PC-3 (cell line): Measurements from ENCODE around the gene MRC2. TPM values are rescaled to one million over a fixed set of nuclear protein-coding genes. Genes with fewer than 3 reads are reported as not detected.

Experiments
- ATAC-seq: fragments of 200-7000 bp; cut with Tn5 transposase; 2 replicates; pipeline ENCODE4 v1.9.1; 2020; ENCODE audit warnings: mild to moderate bottlenecking, moderate library complexity
- BruUV-seq: library from RNA; stranded (reverse); fragments of 400-500 nt; replicated peaks from 2 replicates; lab custom pipeline; 2021; lab: Mats Ljungman, UMichigan
- CTCF ChIA-PET: fragments of 300-600 bp; sonication (Branson Sonifier 250); formaldehyde crosslinking; loops from one replicate; lab custom pipeline; 2022; ENCODE audit warnings: antibody characterized with exemption; lab: Charles Lee
- POLR2A ChIA-PET: fragments of 300-600 bp; sonication (Branson Sonifier 250); formaldehyde crosslinking; loops from one replicate; lab custom pipeline; 2022; ENCODE audit warnings: antibody characterized with exemption; ENCODE audit not compliant: unreplicated experiment; lab: Charles Lee
- DNase-seq: peaks from one replicate; pipeline ENCODE4 v3.0.0-alpha.2; 2015
- H2AFZ ChIP-seq: fragments of 300-600 bp; sonication (generic); 2 replicates; pipeline ENCODE4 v1.6.0; 2016; ENCODE audit warnings: antibody characterized with exemption, low read length
- H3F3A ChIP-seq: fragments of 300-600 bp; sonication (generic); one replicate; pipeline ENCODE4 v1.6.0; 2017; ENCODE audit warnings: antibody characterized with exemption, low read length, control low read depth, mild to moderate bottlenecking; ENCODE audit not compliant: unreplicated experiment
- H3K27ac ChIP-seq: fragments of 300-600 bp; sonication (generic); 2 replicates; pipeline ENCODE4 v1.5.1; 2016; ENCODE audit warnings: mild to moderate bottlenecking, low read length
- H3K27me3 ChIP-seq: fragments of 300-600 bp; sonication (generic); 2 replicates; pipeline ENCODE4 v1.6.1; 2016; ENCODE audit warnings: low read length, mixed read lengths
- H3K36me3 ChIP-seq: fragments of 300-600 bp; sonication (generic); 2 replicates; pipeline ENCODE4 v1.6.1; 2016; ENCODE audit warnings: low read depth, mixed run types, low read length, mixed read lengths
- H3K4me1 ChIP-seq: fragments of 300-600 bp; sonication (generic); 2 replicates; pipeline ENCODE4 v1.5.1; 2016; ENCODE audit warnings: low read length; ENCODE audit not compliant: insufficient read depth
- H3K4me2 ChIP-seq: fragments of 300-600 bp; sonication (generic); 2 replicates; pipeline ENCODE4 v1.6.0; 2016; ENCODE audit warnings: low read length
- H3K4me3 ChIP-seq: fragments of 300-600 bp; sonication (generic); 2 replicates; pipeline ENCODE4 v1.5.1; 2016; ENCODE audit warnings: mild to moderate bottlenecking, low read length, mixed read lengths
- H3K79me2 ChIP-seq: fragments of 300-600 bp; sonication (generic); 2 replicates; pipeline ENCODE4 v1.6.1; 2017; ENCODE audit warnings: low read length, mixed read lengths
- H3K9ac ChIP-seq: fragments of 300-600 bp; sonication (generic); 2 replicates; pipeline ENCODE4 v1.6.0; 2016; ENCODE audit warnings: mild to moderate bottlenecking, low read length
- H3K9me2 ChIP-seq: fragments of 300-600 bp; sonication (generic); replicated peaks from 2 replicates; pipeline ENCODE4 v1.6.1; 2016; ENCODE audit warnings: mixed run types, low read length, mixed read lengths
- H3K9me3 ChIP-seq: fragments of 300-600 bp; sonication (generic); 2 replicates; pipeline ENCODE4 v1.6.1; 2016; ENCODE audit warnings: low read length, mixed read lengths
- H4K20me1 ChIP-seq: fragments of 300-600 bp; sonication (generic); 2 replicates; pipeline ENCODE4 v1.6.1; 2016; ENCODE audit warnings: low read length, mixed read lengths
- EZH2 ChIP-seq: fragments of 300-600 bp; sonication (generic); IDR thresholded peaks from one replicate; pipeline ENCODE4 v1.6.1; 2017; ENCODE audit warnings: antibody characterized with exemption, mild to moderate bottlenecking, low read length; ENCODE audit not compliant: unreplicated experiment
- EZH2phosphoT487 ChIP-seq: fragments of 300-600 bp; sonication (generic); IDR thresholded peaks from 2 replicates; pipeline ENCODE4 v1.6.1; 2018; ENCODE audit warnings: mild to moderate bottlenecking, antibody characterized with exemption, low read length, borderline replicate concordance
- intact Hi-C: fragments of 100-400 bp; cut with micrococcal nuclease; formaldehyde crosslinking; loops from 2 replicates; pipeline ENCODE4 v1.9.0; 2023
- total RNA-seq: library from RNA; depleted of rRNA; stranded (reverse); fragments of >200 nt; gene quantifications from 2 replicates; pipeline ENCODE4 v1.2.3, GENCODE V29; 2014
- TF ChIP-seq, protein P1 (sequence below): fragments of 300-600 bp; sonication (generic); conservative IDR thresholded peaks from 2 replicates; pipeline ENCODE4 v1.5.1; 2017; ENCODE audit warnings: antibody characterized with exemption, low read depth, mild to moderate bottlenecking, low read length

The MRC2 gene
- total RNA-seq, 1 experiment from 2014 or later = 13.5 TPM

DNA sequence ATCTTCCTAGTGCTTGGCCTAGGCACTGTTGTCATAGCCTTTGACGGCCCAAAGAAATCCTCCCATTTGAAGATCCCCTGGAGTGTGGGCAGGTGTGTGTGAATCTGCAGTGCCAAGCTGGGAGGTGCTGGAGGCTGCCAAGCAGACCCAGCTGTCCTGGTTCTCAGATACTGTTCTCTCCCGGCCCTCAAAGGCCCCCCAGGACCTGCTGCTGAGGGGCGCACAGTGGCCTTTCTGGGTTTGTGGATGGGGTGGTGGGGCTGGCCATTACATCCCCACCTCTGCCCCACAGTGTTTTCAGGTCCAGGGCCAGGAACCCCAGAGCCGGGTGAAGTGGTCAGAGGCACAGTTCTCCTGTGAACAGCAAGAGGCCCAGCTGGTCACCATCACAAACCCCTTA is 60.5 kb downstream of the MRC2 start:
- no peak for DNase-seq
- Histone ChIP-seq H3K27me3 (no peaks in the 10 kb centered on the region), H3K9me3 (no peaks in the 10 kb centered on the region), H3K27ac (no peak overlapping the region), H2AFZ (no peak overlapping the region), H3K79me2 (no peaks in the 10 kb centered on the region), H3K9me2 (no peaks in the 10 kb centered on the region), H3K4me1 (no peaks in the 10 kb centered on the region), H4K20me1 (no peaks in the 10 kb centered on the region), H3K4me2 (no peak overlapping the region), H3F3A (no peaks in the 10 kb centered on the region), H3K9ac (no peak overlapping the region), H3K4me3 (no peak overlapping the region), H3K36me3 (no peaks in the 10 kb centered on the region)
- BruUV-seq = no TSS peak
- no peak for TF ChIP-seq EZH2phosphoT487
- TF ChIP-seq, protein P1, sequence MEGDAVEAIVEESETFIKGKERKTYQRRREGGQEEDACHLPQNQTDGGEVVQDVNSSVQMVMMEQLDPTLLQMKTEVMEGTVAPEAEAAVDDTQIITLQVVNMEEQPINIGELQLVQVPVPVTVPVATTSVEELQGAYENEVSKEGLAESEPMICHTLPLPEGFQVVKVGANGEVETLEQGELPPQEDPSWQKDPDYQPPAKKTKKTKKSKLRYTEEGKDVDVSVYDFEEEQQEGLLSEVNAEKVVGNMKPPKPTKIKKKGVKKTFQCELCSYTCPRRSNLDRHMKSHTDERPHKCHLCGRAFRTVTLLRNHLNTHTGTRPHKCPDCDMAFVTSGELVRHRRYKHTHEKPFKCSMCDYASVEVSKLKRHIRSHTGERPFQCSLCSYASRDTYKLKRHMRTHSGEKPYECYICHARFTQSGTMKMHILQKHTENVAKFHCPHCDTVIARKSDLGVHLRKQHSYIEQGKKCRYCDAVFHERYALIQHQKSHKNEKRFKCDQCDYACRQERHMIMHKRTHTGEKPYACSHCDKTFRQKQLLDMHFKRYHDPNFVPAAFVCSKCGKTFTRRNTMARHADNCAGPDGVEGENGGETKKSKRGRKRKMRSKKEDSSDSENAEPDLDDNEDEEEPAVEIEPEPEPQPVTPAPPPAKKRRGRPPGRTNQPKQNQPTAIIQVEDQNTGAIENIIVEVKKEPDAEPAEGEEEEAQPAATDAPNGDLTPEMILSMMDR = no peak
- TF ChIP-seq EZH2 = no peak
- ChIA-PET POLR2A (no interaction called here), CTCF (no interaction called here)
- intact Hi-C loops = no loop called here
- ATAC-seq = no peak

DNA sequence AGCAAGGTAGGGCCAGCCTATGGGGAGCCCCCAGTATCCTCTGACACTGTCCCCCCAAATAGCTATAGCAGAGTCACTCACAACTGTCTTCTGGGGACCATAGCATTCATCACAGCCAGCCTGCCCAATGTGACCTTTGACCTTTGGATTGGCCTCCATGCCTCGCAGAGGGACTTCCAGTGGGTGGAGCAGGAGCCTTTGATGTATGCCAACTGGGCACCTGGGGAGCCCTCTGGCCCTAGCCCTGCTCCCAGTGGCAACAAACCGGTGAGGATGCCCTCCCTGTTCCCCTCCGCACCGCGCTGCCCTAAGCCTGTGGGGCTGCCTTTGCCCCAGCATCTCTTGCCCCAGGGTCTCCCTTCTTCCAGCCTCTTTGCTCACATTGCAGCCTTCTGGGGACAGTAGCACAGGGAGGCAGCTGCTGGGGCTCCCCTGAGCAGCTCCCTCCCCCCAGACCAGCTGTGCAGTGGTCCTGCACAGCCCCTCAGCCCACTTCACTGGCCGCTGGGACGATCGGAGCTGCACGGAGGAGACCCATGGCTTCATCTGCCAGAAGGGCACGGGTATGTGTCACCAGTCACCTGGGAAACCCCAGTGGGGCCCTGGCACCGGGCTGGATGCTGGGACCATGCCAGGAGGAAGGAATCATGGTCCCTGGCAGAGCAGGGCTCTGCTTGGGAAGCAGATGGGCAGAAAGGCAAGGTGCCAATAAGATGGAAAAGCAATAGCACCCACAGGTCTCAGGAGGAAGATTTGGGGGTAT is 61.1 kb downstream of the MRC2 start:
- Histone ChIP-seq H3K27ac (no peak overlapping the region), H3K36me3 (no peaks in the 10 kb centered on the region), H2AFZ (no peak overlapping the region), H4K20me1 (no peaks in the 10 kb centered on the region), H3K4me1 (no peaks in the 10 kb centered on the region), H3F3A (no peaks in the 10 kb centered on the region), H3K9ac (no peak overlapping the region), H3K9me2 (no peaks in the 10 kb centered on the region), H3K4me3 (no peak overlapping the region), H3K79me2 (no peaks in the 10 kb centered on the region), H3K4me2 (no peak overlapping the region), H3K9me3 (no peaks in the 10 kb centered on the region), H3K27me3 (no peaks in the 10 kb centered on the region)
- intact Hi-C loops = no loop called here
- ChIA-PET CTCF (no interaction called here), POLR2A (no interaction called here)
- BruUV-seq = no TSS peak
- no peak for TF ChIP-seq EZH2
- TF ChIP-seq, protein P1 = no peak
- TF ChIP-seq EZH2phosphoT487 = no peak
- no peak for ATAC-seq
- DNase-seq = no peak

DNA sequence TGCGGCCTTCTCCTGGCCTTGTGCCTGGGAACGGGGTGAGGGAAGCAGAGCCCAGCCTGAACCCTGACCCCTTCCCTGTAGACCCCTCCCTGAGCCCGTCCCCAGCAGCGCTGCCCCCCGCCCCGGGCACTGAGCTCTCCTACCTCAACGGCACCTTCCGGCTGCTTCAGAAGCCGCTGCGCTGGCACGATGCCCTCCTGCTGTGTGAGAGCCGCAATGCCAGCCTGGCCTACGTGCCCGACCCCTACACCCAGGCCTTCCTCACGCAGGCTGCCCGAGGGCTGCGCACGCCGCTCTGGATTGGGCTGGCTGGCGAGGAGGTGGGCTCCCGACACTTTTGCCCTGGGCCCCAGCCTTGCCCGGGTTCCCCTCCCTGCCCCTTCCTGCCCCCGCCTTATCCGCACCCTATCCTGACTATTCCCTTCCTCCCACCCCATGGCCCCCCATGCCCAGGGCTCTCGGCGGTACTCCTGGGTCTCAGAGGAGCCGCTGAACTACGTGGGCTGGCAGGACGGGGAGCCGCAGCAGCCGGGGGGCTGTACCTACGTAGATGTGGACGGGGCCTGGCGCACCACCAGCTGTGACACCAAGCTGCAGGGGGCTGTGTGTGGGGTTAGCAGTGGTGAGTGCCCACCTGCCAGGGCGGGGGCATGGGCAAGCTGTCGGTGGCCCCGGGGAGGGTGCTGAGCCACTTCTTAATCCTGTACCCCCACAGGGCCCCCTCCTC is 62.1 kb downstream of the MRC2 start:
- POLR2A ChIA-PET = no interaction called here
- Histone ChIP-seq H3F3A (no peaks in the 10 kb centered on the region), H3K9me3 (no peaks in the 10 kb centered on the region), H3K4me1 (peaks cover 9% of the 10 kb centered on the region), H2AFZ (no peak overlapping the region), H3K36me3 (no peaks in the 10 kb centered on the region), H3K9me2 (no peaks in the 10 kb centered on the region), H3K27me3 (no peaks in the 10 kb centered on the region), H3K9ac (no peak overlapping the region), H3K79me2 (no peaks in the 10 kb centered on the region), H3K27ac (no peak overlapping the region), H3K4me3 (no peak overlapping the region), H3K4me2 (no peak overlapping the region), H4K20me1 (no peaks in the 10 kb centered on the region)
- intact Hi-C loops = no loop called here
- DNase-seq = no peak
- TF ChIP-seq, protein P1 = no peak
- TF ChIP-seq EZH2 = no peak
- TF ChIP-seq EZH2phosphoT487 = no peak
- no peak for ATAC-seq
- CTCF ChIA-PET = no interaction called here
- no TSS peak for BruUV-seq
